Measurements from ENCODE around the gene TANC1. TPM values are rescaled to one million over a fixed set of nuclear protein-coding genes. Genes with fewer than 3 reads are reported as not detected.

Gene TANC1
- total RNA-seq, 1 donor from 2014 or later: 45.0 TPM

DNA sequence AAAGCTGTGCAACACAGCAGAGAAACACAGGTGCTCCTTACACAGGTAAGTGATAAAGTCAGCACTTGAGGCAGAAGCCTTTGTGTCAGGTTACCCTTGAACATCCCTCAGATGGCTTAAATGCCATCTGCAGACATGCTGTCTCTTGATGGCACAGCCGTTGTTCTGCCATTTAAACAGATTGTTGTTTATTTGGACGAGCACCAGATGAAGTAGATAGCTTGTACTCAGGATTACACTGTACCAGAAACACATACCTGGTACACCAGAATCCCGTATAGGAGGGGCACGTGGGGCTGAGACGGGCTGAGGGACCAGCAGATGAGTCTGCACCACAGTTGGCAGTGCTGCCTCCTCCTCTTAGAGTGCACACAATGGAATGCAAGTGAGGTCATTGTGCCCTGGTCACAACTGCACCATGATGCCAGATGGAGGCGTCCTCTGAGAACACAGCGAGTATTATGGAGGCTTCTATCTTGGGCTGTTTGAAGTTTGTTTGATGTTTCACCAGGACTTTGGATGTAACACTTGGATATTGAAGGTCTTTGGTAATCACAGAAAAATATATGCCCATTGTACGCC, 143.0 kb downstream of the TANC1 start:
- Histone ChIP-seq H4K20me1 (ENCODE audit: insufficient read depth, low read length) (peaks cover 4% of the 10 kb centered on the region), H3K4me2 (ENCODE audit: low read length) (no peak overlapping the region), H3K9me3 (ENCODE audit: insufficient read depth, low read depth, low read length) (no peaks in the 10 kb centered on the region), H3K4me1 (ENCODE audit: insufficient read depth, low read length) (peaks cover 7% of the 10 kb centered on the region), H3K4me3 (ENCODE audit: insufficient read depth, low read depth, low read length) (no peak overlapping the region), H3K27ac (ENCODE audit: low read depth, low read length) (no peak overlapping the region), H3K27me3 (ENCODE audit: insufficient read depth, low read length) (no peaks in the 10 kb centered on the region), H2AFZ (ENCODE audit: low read depth, low read length) (no peak overlapping the region), H3K36me3 (ENCODE audit: insufficient read depth, low read length) (peaks cover 2% of the 10 kb centered on the region), H3K79me2 (ENCODE audit: insufficient read depth, low read length) (peaks cover 27% of the 10 kb centered on the region), H3K9ac (ENCODE audit: low read length) (no peak overlapping the region)
- Mint-ChIP-seq H3K36me3 (ENCODE audit: low read depth, unreplicated experiment) (peaks cover 25% of the 10 kb centered on the region), H3K4me1 (ENCODE audit: low read depth, unreplicated experiment) (peaks cover 9% of the 10 kb centered on the region), H3K9me3 (ENCODE audit: unreplicated experiment) (peaks cover 2% of the 10 kb centered on the region), H3K4me3 (ENCODE audit: unreplicated experiment) (no peak overlapping the region), H3K27me3 (ENCODE audit: low read depth, unreplicated experiment) (no peaks in the 10 kb centered on the region), H3K27ac (ENCODE audit: unreplicated experiment) (no peak overlapping the region)
- no peak for FAIRE-seq
- TF ChIP-seq, protein P1, sequence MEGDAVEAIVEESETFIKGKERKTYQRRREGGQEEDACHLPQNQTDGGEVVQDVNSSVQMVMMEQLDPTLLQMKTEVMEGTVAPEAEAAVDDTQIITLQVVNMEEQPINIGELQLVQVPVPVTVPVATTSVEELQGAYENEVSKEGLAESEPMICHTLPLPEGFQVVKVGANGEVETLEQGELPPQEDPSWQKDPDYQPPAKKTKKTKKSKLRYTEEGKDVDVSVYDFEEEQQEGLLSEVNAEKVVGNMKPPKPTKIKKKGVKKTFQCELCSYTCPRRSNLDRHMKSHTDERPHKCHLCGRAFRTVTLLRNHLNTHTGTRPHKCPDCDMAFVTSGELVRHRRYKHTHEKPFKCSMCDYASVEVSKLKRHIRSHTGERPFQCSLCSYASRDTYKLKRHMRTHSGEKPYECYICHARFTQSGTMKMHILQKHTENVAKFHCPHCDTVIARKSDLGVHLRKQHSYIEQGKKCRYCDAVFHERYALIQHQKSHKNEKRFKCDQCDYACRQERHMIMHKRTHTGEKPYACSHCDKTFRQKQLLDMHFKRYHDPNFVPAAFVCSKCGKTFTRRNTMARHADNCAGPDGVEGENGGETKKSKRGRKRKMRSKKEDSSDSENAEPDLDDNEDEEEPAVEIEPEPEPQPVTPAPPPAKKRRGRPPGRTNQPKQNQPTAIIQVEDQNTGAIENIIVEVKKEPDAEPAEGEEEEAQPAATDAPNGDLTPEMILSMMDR (IDR thresholded peaks at IDR 0.05; ENCODE audit: insufficient read depth, low read depth, low read length): no peak
- TF ChIP-seq EZH2 (IDR thresholded peaks at IDR 0.05; ENCODE audit: insufficient read depth, low read length): no peak
- DNase-seq (ENCODE audit: low read depth): peak; percentile 43

- peaks cover 20% of the 10 kb centered on the region for H3K4me1 ChIP-seq (ENCODE audit: insufficient read depth, low read length)
- peaks cover 4% of the 10 kb centered on the region for H4K20me1 ChIP-seq (ENCODE audit: insufficient read depth, low read length)
- no peak overlapping the region for H3K4me2 ChIP-seq (ENCODE audit: low read length)
- Mint-ChIP-seq H3K9me3 (ENCODE audit: unreplicated experiment) (peaks cover 2% of the 10 kb centered on the region), H3K4me3 (ENCODE audit: unreplicated experiment) (no peak overlapping the region), H3K27ac (ENCODE audit: unreplicated experiment) (no peak overlapping the region), H3K4me1 (ENCODE audit: low read depth, unreplicated experiment) (peaks cover 22% of the 10 kb centered on the region), H3K36me3 (ENCODE audit: low read depth, unreplicated experiment) (peaks cover 22% of the 10 kb centered on the region), H3K27me3 (ENCODE audit: low read depth, unreplicated experiment) (no peaks in the 10 kb centered on the region)
- no peaks in the 10 kb centered on the region for H3K9me3 ChIP-seq (ENCODE audit: insufficient read depth, low read depth, low read length)
- DNase-seq (ENCODE audit: low read depth) (no peak), FAIRE-seq (no peak)
- H3K27me3 ChIP-seq (ENCODE audit: insufficient read depth, low read length): no peaks in the 10 kb centered on the region
- TF ChIP-seq EZH2 (IDR thresholded peaks at IDR 0.05; ENCODE audit: insufficient read depth, low read length): no peak
- TF ChIP-seq, protein P1 (IDR thresholded peaks at IDR 0.05; ENCODE audit: insufficient read depth, low read depth, low read length): no peak
- H3K36me3 ChIP-seq (ENCODE audit: insufficient read depth, low read length): no peaks in the 10 kb centered on the region
- no peak overlapping the region for H3K27ac ChIP-seq (ENCODE audit: low read depth, low read length)
- H3K9ac ChIP-seq (ENCODE audit: low read length): no peak overlapping the region
- H2AFZ ChIP-seq (ENCODE audit: low read depth, low read length): no peak overlapping the region
- H3K4me3 ChIP-seq (ENCODE audit: insufficient read depth, low read depth, low read length): no peak overlapping the region
- H3K79me2 ChIP-seq (ENCODE audit: insufficient read depth, low read length): peaks cover 24% of the 10 kb centered on the region
Observed at GRCh38 chr2:159114835-159115234, 146.4 kb downstream of the TANC1 start.

- Histone ChIP-seq H3K4me3 (ENCODE audit: insufficient read depth, low read depth, low read length) (no peak overlapping the region), H2AFZ (ENCODE audit: low read depth, low read length) (no peak overlapping the region), H3K36me3 (ENCODE audit: insufficient read depth, low read length) (no peaks in the 10 kb centered on the region), H3K4me2 (ENCODE audit: low read length) (no peak overlapping the region), H3K9ac (ENCODE audit: low read length) (no peak overlapping the region), H3K4me1 (ENCODE audit: insufficient read depth, low read length) (peaks cover 16% of the 10 kb centered on the region), H3K9me3 (ENCODE audit: insufficient read depth, low read depth, low read length) (no peaks in the 10 kb centered on the region), H4K20me1 (ENCODE audit: insufficient read depth, low read length) (no peaks in the 10 kb centered on the region), H3K27me3 (ENCODE audit: insufficient read depth, low read length) (no peaks in the 10 kb centered on the region), H3K27ac (ENCODE audit: low read depth, low read length) (no peak overlapping the region), H3K79me2 (ENCODE audit: insufficient read depth, low read length) (peaks cover 36% of the 10 kb centered on the region)
- Mint-ChIP-seq H3K4me3 (ENCODE audit: unreplicated experiment) (no peak overlapping the region), H3K27me3 (ENCODE audit: low read depth, unreplicated experiment) (no peaks in the 10 kb centered on the region), H3K27ac (ENCODE audit: unreplicated experiment) (no peak overlapping the region), H3K4me1 (ENCODE audit: low read depth, unreplicated experiment) (peaks cover 21% of the 10 kb centered on the region), H3K9me3 (ENCODE audit: unreplicated experiment) (no peaks in the 10 kb centered on the region), H3K36me3 (ENCODE audit: low read depth, unreplicated experiment) (peaks cover 20% of the 10 kb centered on the region)
- FAIRE-seq: no peak
- no peak for DNase-seq (ENCODE audit: low read depth)
- no peak for TF ChIP-seq EZH2 (IDR thresholded peaks at IDR 0.05; ENCODE audit: insufficient read depth, low read length)
- TF ChIP-seq, protein P1 (IDR thresholded peaks at IDR 0.05; ENCODE audit: insufficient read depth, low read depth, low read length): no peak
Observed at GRCh38 chr2:159116922-159117321, 148.5 kb downstream of the TANC1 start.

Measured in astrocyte (in vitro differentiated cells and primary cell).